DOHH2 (cell line): Measurements from ENCODE around the gene ATP8B4.

ENCODE experiments used
- H3F3A ChIP-seq: fragments of 200-600 bp; sonication (generic), shearing (Covaris generic); 2 replicates; pipeline ENCODE4 v1.6.0; 2016; ENCODE audit warnings: antibody characterized with exemption, mild to moderate bottlenecking; ENCODE audit not compliant: control insufficient read depth, insufficient read depth
- H3K27ac ChIP-seq: fragments of 200-600 bp; sonication (generic); 2 replicates; pipeline ENCODE4 v1.5.1; 2014; ENCODE audit warnings: low read depth, mild to moderate bottlenecking, low read length, moderate library complexity
- H3K27me3 ChIP-seq: fragments of 200-600 bp; sonication (generic); 2 replicates; pipeline ENCODE4 v1.6.1; 2014; ENCODE audit warnings: mild to moderate bottlenecking, low read length, mixed read lengths; ENCODE audit not compliant: control insufficient read depth
- H3K36me3 ChIP-seq: fragments of 200-600 bp; sonication (generic); 2 replicates; pipeline ENCODE4 v1.6.1; 2014; ENCODE audit warnings: mild to moderate bottlenecking, low read length, moderate library complexity, mixed read lengths; ENCODE audit not compliant: control insufficient read depth
- H3K4me1 ChIP-seq: fragments of 200-600 bp; sonication (generic); 2 replicates; pipeline ENCODE4 v1.6.1; 2014; ENCODE audit warnings: mild to moderate bottlenecking, low read length, mixed read lengths; ENCODE audit not compliant: control insufficient read depth
- H3K4me2 ChIP-seq: fragments of 200-600 bp; sonication (generic); 2 replicates; pipeline ENCODE4 v1.6.0; 2014; ENCODE audit warnings: mild to moderate bottlenecking, low read length, moderate library complexity
- H3K4me3 ChIP-seq: fragments of 200-600 bp; sonication (generic); 2 replicates; pipeline ENCODE4 v1.5.1; 2014; ENCODE audit warnings: mild to moderate bottlenecking, low read length, mixed read lengths
- H3K79me2 ChIP-seq: fragments of 200-600 bp; sonication (generic); 2 replicates; pipeline ENCODE4 v1.6.1; 2014; ENCODE audit warnings: mild to moderate bottlenecking, low read length, mixed read lengths; ENCODE audit not compliant: control insufficient read depth
- H3K9me2 ChIP-seq: fragments of 200-600 bp; sonication (generic); replicated peaks from 2 replicates; pipeline ENCODE4 v1.6.1; 2014; ENCODE audit warnings: mild to moderate bottlenecking, low read length, mixed read lengths; ENCODE audit not compliant: control insufficient read depth
- H3K9me3 ChIP-seq: fragments of 200-600 bp; sonication (generic); 2 replicates; pipeline ENCODE4 v1.6.1; 2014; ENCODE audit warnings: antibody characterized with exemption, low read length, mixed read lengths; ENCODE audit not compliant: control insufficient read depth, insufficient read depth
- H4K20me1 ChIP-seq: fragments of 200-600 bp; sonication (generic); 2 replicates; pipeline ENCODE4 v1.6.0; 2014; ENCODE audit warnings: low read depth, mild to moderate bottlenecking, antibody characterized with exemption, low read length, moderate library complexity; ENCODE audit not compliant: control insufficient read depth, insufficient read depth
- EZH2phosphoT487 ChIP-seq: fragments of 200-600 bp; sonication (generic); IDR thresholded peaks from 2 replicates; pipeline ENCODE4 v1.6.1; 2017; ENCODE audit warnings: borderline replicate concordance, mild to moderate bottlenecking, antibody characterized with exemption, low read length, moderate library complexity, mixed read lengths
- TF ChIP-seq, protein P1 (sequence below): fragments of 200-600 bp; sonication (generic); IDR thresholded peaks from one replicate; pipeline ENCODE4 v1.5.1; 2014; ENCODE audit warnings: antibody characterized with exemption, mild to moderate bottlenecking, low read depth, low read length; ENCODE audit not compliant: poor library complexity, severe bottlenecking

Gene ATP8B4

DNA sequence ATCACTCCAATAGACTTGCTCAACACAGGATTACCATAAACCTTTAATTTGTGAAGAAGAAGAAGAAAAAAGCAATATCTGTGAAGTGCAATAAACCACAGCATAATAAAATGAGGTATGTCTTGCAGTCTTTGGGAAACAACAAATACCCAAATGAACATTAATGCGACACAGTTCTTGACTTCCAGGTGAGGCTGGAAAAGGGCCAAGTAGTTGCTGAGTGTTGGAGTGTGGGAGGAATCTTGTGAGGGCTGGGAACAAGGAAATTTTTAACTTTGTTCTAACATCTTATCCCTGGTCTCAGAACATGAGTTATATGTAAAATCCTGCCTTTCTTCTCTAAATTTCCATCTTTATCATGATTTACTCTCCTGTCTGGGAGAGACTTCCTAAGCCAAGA is 291.7 kb downstream of the ATP8B4 start:
- Histone ChIP-seq H3K4me3 (no peak overlapping the region), H3K9me2 (no peaks in the 10 kb centered on the region), H3K4me1 (no peaks in the 10 kb centered on the region), H3K27me3 (no peaks in the 10 kb centered on the region), H3K79me2 (no peaks in the 10 kb centered on the region), H3K9me3 (0 out of 2 replicates have a peak, but pooled peaks cover 3% of the 10 kb centered on the region), H3K36me3 (no peaks in the 10 kb centered on the region), H3K27ac (no peak overlapping the region), H4K20me1 (no peaks in the 10 kb centered on the region), H3F3A (no peaks in the 10 kb centered on the region), H3K4me2 (no peak overlapping the region)
- TF ChIP-seq, protein P1, sequence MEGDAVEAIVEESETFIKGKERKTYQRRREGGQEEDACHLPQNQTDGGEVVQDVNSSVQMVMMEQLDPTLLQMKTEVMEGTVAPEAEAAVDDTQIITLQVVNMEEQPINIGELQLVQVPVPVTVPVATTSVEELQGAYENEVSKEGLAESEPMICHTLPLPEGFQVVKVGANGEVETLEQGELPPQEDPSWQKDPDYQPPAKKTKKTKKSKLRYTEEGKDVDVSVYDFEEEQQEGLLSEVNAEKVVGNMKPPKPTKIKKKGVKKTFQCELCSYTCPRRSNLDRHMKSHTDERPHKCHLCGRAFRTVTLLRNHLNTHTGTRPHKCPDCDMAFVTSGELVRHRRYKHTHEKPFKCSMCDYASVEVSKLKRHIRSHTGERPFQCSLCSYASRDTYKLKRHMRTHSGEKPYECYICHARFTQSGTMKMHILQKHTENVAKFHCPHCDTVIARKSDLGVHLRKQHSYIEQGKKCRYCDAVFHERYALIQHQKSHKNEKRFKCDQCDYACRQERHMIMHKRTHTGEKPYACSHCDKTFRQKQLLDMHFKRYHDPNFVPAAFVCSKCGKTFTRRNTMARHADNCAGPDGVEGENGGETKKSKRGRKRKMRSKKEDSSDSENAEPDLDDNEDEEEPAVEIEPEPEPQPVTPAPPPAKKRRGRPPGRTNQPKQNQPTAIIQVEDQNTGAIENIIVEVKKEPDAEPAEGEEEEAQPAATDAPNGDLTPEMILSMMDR: no peak
- TF ChIP-seq EZH2phosphoT487: no peak

DNA sequence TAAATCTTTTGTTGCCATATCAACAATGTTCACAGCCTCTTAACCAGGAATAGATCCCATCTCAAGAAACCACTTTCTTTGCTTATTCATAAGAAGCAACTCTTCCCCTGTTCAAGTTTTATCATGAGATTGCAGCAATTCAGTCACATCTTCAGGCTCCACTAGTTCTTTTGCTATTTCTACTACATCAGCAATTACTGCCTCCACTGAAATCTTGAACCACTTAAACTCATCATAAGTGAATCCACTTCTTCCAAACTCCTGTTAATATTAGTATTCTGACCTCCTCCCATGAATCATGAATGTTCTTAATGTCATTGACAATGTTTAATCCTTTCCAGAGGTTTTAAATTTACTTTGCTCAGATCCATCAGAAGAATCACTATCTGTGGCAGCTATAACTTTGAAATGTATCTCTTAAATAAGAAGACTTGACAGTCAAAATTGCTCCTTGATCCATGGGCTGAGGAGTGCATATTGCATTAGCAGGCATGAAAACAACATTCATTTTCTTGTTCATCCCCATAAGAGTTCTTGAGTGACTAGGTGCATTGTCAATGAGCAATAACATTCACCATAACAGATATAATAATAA is 292.3 kb downstream of the ATP8B4 start:
- 0 out of 2 replicates have a peak, but pooled peaks cover 3% of the 10 kb centered on the region for H3K9me3 ChIP-seq
- no peaks in the 10 kb centered on the region for H3K79me2 ChIP-seq
- no peak overlapping the region for H3K4me2 ChIP-seq
- H3K9me2 ChIP-seq: no peaks in the 10 kb centered on the region
- H3K27ac ChIP-seq: no peak overlapping the region
- no peaks in the 10 kb centered on the region for H4K20me1 ChIP-seq
- no peaks in the 10 kb centered on the region for H3F3A ChIP-seq
- H3K4me3 ChIP-seq: no peak overlapping the region
- TF ChIP-seq, protein P1: no peak
- TF ChIP-seq EZH2phosphoT487: no peak
- no peaks in the 10 kb centered on the region for H3K27me3 ChIP-seq
- no peaks in the 10 kb centered on the region for H3K4me1 ChIP-seq
- H3K36me3 ChIP-seq: no peaks in the 10 kb centered on the region

DNA sequence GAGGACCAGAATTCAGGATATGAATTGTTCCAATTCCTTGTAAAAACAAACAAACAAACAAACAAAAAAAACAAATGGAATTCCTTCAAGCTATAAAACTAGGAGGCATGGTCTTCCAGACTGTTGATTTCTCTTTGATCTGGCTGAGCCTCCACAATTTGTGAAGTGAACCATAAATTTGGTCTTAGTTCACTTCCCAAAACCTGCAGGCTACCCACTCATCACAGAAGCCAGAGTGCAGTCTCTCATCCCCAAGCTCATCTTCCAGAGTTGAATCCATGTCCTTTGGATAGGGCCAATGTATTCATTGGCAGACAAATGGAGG is 294.3 kb downstream of the ATP8B4 start:
- no peaks in the 10 kb centered on the region for H3K9me2 ChIP-seq
- no peaks in the 10 kb centered on the region for H3K79me2 ChIP-seq
- no peaks in the 10 kb centered on the region for H3K27me3 ChIP-seq
- no peaks in the 10 kb centered on the region for H3F3A ChIP-seq
- H3K9me3 ChIP-seq: 0 out of 2 replicates have a peak, but pooled peaks cover 3% of the 10 kb centered on the region
- no peak overlapping the region for H3K4me2 ChIP-seq
- H3K27ac ChIP-seq: no peak overlapping the region
- no peaks in the 10 kb centered on the region for H4K20me1 ChIP-seq
- H3K4me3 ChIP-seq: no peak overlapping the region
- no peaks in the 10 kb centered on the region for H3K4me1 ChIP-seq
- TF ChIP-seq, protein P1: no peak
- TF ChIP-seq EZH2phosphoT487: no peak
- H3K36me3 ChIP-seq: no peaks in the 10 kb centered on the region
